Pulmonary artery endothelial cell (primary cell): ENCODE measurements around the gene ARRB1. TPM values are rescaled to one million over a fixed set of nuclear protein-coding genes. Genes with fewer than 3 reads are reported as not detected.
"Not testable (repeated sequence)": the region's sequence is repeated elsewhere in the genome, so short reads cannot be mapped to it uniquely, and the experiment has no call there.

Source experiments
- DNase-seq: peaks from one replicate; pipeline ENCODE4 v3.0.0-alpha.2; 2011; ENCODE audit warnings: low read depth, low spot score
- total RNA-seq: library from RNA; depleted of rRNA; stranded (reverse); fragments of >200 nt; gene quantifications from 2 replicates; pipeline ENCODE4 v1.2.3, GENCODE V29; 2014

The ARRB1 gene
- total RNA-seq, 1 donor from 2014 or later: 94.5 TPM

- no peak for DNase-seq
These were observed 20.8 kb upstream of the ARRB1 start for GRCh38 chr11:75371949-75372876.

DNA sequence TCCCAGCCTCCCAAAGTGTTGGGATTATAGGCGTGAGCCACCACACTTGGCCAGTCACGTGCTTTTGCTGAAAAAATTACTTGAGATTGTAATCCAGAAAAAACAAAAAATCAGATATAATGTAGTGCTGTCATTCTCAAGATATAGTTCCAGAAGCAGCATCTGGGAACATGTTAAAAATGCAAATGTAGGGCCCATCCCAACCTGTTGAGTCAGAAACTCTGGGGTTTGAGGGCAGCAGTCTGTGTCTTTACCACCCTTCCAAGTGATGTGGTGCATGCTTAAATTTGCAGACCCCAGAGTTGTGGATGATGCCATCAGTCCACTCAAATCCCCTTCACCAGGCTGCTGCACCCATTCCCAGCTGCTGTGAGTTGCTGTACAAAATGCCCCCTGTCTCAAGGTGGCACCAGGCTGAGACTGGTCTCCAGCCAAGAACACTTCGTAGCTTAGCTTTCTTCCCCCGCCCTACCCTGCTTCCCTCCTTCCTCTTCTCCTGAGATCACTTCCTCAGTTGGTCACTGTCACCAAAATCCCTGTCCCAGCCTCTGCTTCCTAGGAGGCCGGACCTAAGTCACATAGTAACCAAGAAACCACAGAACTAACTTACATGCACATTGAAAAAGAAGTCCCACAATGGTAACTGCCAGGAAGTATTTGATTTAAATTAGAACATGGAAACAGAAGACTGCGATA is 18.2 kb upstream of the ARRB1 start:
- DNase-seq: no peak

DNA sequence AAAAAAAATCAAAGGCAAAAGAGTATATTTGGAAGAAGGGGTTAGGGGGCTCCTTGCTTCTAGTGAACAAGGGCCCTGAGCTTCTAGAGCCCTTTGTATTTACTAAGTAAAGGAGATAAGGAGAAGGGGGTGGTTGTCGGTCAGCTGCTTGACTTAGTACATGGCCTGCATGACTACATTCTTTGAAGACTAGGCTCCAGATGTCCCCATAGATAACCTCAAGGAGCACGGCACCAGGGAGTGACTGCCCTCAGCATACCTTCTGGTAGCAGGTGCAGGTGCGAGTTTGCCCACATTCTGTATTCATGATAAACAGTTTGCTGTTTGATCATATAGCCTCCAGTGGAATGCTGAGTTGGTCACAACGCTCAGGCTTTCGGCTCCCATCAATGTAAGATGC is 15.4 kb upstream of the ARRB1 start:
- DNase-seq: not testable (repeated sequence)

DNA sequence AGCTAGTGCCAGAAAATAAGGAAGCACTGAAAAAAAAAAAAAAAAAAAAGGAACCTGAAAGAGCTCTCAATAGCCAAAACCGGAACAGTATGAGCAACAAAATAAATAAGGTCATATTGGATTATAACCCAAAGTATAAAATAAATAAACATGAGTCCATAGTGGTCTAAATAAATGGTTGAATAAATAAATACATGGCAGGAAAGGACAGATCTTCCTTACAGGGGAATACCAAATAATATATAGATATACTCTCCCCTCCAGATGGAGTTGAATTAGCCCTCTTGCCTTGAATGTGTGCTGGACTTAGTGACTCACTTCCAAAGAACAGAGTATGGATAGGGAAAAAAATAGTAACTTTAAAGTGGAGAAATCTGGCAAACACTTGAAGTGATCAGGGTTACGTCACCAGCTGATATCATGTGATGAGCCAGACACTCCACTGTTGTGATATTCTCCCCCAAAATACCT is 14.3 kb upstream of the ARRB1 start:
- DNase-seq: peak; percentile 65

DNA sequence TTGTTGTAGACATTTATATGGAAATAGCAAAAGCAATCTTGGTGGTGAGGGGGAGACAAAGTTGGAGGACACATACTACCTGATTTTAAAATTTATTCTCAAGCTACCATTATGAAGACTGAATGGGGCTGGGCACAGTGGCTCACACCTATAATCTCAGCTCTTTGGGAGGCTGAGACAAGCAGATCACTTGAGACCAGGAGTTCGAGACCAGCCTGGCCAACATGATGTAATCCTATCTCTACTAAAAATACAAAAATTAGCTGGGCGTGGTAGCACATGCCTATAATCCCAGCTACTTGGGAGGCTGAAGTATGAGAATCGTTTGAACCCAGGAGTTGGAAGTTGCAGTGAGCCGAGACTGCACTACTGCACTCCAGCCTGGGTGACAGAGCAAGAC is 10.8 kb upstream of the ARRB1 start:
- not testable (repeated sequence) for DNase-seq

- no peak for DNase-seq
These were observed 5.2 kb upstream of the ARRB1 start for GRCh38 chr11:75356613-75357012.

- DNase-seq: no peak
These were observed 3.6 kb upstream of the ARRB1 start for GRCh38 chr11:75355051-75355450.

DNA sequence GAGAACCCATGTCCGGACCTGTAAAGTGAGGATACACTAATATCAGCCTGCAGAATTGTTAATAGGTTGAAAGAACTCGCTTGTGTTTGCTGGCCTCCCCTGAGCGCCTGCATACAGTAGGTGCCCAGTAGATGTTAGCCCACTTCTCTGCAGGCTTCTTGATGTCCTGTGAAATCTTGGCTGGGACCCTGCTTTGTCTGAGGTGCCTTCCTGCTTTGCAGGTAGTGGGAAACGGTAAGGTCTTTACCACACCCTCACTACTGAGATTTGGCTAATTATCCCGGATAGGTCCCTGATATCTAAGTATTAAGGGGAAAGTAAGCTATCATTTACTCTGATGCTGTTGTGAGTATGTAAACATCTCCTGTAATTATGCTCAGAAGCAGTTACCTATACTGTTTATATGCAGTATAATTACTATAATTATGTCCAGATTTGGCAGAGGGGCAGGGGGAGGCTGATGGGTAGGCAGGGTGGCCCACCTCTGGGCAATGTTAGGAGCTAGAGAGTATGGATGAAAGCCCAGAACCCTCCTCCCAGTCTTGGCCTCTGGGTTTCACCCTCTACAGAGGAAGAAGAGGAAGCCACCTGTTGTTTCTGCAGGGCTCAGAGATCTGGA is 1.2 kb upstream of the ARRB1 start:
- DNase-seq: no peak

DNA sequence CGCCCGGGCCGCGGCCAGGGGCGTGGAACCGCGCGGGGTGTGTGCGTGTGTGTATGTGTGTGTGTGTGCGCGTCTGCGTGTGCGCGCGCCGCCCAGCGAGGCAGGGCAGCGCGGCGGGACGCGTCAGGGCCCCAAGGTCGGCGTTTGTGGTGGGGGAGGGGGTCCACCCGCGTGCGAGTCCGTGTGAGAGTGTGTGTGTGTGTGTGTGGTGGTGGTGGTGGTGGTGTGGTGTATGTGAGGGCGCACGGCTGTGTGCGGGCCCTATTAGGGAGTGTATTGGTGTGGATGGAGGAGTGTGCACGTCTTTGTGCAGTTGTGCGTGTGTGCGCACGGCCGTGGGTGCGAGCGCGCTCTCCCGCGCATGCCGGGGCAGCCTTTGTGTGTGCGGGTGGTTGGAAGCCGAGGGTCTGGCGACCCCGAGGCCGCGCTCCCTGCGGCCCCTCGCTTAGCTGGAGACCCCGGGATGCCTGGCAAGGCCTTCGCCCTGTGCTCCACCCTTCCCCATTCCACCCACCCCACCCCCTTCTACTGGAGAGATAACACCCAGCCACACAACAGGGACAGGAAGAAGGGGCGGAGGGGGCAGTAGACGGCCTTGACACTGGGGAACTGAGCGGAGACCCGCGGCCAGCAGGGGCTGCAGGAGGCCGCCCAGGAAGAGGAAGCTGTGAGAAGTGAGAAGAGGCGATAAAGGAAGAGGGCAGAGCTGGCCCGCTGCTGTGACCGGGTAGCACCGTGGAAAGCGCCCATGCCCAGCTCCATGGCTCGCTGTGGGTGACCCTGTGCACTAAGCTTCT is 528 bp upstream of the ARRB1 start:
- no peak for DNase-seq

DNA sequence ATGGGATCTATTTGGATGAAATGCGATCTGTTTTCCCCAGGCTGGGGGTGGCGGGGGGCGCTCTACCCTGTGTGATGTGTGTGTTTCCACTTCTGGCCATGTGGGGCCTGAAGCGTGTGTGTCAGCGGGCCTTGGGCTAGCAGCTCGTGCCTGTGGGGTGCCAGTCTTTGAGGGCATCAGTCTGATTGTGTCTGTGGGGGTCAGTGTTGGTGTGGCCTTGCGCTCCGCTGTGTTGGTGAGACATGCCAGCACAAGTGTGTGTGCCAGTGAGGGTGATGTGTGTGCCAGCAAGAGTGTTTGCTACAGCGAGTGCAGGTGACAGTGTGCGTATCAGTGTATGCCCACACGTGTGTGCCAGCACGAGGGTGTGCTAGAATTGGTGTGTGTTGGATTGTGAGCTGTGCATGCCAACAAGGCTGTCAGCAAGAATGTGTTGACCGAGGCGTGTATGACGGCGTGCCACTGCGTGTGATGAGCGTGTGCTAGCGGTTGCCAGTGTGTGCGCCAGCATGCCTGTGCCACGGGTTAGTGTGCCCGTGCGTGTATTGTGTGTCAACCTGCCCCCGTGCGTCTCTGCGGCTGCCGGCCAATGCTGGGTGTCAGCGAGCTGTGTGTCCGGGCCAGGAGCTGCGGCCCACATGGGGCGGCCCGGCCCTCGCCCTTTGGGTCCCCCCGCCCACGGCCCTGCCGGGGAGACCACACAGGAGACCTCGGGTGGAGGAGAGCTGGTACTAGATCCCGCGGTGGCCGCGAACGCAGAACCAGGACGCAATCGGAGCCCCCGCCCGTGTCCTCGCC is 519 bp downstream of the ARRB1 start:
- DNase-seq: no peak

- no peak for DNase-seq
These were observed 1.2 kb downstream of the ARRB1 start for GRCh38 chr11:75350122-75350742.

DNA sequence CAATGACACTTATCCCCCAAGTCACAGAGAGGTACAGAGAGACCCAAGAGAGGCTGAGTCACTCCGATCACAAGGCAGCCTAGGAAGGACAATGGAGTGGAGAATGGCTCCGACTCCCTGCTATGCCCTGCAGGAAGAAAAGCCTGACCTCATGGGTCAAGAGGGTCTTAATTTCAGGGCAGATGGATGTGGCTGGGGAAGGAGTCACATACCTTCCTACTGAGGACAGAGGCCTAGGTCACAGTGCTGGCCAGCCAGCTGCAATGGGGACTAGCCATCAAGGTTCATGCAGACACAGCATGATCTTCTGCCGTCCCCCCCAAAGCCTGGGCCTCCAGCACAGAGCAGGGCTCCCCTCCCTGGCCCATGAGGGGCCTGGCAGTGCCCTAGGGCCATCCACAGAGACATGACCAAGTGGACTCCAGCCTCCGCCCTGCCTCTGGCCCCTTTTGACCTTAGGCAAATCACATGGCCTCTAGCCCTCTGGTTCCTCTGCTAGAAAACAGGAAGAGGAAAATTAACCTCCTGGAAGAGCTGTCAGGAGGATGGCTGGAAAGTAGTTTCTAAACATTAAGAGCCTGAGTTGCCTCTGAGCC is 1.8 kb downstream of the ARRB1 start:
- no peak for DNase-seq

DNA sequence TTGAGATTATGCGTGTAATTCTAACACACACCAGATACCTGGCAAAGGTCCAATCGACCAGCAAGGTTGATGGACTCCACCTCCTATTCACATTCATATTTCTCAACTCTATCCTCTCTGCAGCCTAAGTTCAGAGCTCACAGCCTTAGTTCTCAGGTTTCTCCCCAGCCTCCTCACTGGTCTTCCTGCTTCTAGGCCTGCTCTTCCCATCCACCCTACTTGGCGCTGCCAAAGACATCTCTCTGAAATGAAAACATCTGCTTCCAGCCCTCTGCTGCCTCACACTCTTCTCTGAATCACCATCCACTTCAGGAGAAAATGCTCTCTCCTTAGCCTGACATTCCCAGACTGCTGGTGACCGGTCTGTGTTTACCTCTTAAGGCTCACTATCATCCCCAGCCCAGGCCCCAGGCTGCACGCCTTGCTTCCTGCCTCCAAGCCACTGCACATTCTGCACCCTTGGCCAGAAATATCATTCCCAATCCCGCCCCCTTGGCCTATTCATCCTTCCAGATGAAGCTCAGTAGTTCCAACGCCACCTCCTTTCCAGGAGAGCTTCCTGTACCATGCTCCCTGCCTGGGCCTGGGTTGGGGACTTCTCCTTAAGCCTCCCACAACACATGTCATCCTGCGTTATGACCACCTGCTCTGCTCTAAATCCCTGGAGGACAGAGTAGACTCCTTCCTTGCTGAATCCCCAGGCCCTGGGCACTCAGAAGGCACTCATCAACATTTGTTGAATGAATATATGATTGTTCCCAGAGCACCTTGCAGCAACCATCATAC is 3.5 kb downstream of the ARRB1 start:
- peak; percentile 71 for DNase-seq

- no peak for DNase-seq
These were observed 4.4 kb downstream of the ARRB1 start for GRCh38 chr11:75346912-75347647.

- DNase-seq: no peak
These were observed 5.2 kb downstream of the ARRB1 start for GRCh38 chr11:75346296-75346695.

- DNase-seq: no peak
These were observed 5.9 kb downstream of the ARRB1 start for GRCh38 chr11:75345455-75346160.

GRCh38 chr11:75344761-75345454 is 6.6 kb downstream of the ARRB1 start:
- DNase-seq: no peak
